Fibroblast of pulmonary artery (primary cell): Measurements from ENCODE around the gene TWSG1.
A peak's percentile ranks its signal among the peaks of the same experiment; 100 is the strongest.
"Not testable (repeated sequence)": the region's sequence is repeated elsewhere in the genome, so short reads cannot be mapped to it uniquely, and the experiment has no call there.

ENCODE experiments used
- DNase-seq: peaks from one replicate; pipeline ENCODE4 v3.0.0-alpha.2; 2010; ENCODE audit warnings: low read depth
- H3K4me3 ChIP-seq: replicated peaks from 2 replicates; pipeline ENCODE4 v1.5.1; 2011; ENCODE audit warnings: low read depth, mild to moderate bottlenecking, control low read depth, low read length, moderate library complexity
- TF ChIP-seq, protein P1 (sequence below): IDR thresholded peaks from 2 replicates; pipeline ENCODE4 v1.5.1; 2011; ENCODE audit warnings: mild to moderate bottlenecking, control low read depth, low read length, inconsistent platforms; ENCODE audit errors: missing control alignments

Gene TWSG1

DNA sequence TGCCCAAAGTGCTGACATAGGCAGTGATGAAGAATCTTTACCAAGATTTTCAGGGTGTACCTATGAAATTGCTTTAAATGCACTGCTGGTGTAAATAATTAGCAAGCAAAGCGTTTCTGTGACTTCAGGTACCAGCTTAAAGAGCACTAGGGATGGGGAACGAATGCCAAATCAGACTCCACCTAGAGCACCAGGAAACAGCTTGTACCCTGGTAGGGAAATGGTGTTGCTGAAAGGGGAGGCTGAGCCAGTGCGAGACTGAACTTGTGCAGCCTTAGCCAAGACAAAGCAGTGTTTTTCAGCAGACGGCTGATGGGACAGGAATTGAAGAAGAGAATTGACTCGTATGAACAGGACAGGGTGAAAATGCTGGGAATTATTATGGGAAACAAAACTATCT, 65.6 kb downstream of the TWSG1 start:
- TF ChIP-seq, protein P1, sequence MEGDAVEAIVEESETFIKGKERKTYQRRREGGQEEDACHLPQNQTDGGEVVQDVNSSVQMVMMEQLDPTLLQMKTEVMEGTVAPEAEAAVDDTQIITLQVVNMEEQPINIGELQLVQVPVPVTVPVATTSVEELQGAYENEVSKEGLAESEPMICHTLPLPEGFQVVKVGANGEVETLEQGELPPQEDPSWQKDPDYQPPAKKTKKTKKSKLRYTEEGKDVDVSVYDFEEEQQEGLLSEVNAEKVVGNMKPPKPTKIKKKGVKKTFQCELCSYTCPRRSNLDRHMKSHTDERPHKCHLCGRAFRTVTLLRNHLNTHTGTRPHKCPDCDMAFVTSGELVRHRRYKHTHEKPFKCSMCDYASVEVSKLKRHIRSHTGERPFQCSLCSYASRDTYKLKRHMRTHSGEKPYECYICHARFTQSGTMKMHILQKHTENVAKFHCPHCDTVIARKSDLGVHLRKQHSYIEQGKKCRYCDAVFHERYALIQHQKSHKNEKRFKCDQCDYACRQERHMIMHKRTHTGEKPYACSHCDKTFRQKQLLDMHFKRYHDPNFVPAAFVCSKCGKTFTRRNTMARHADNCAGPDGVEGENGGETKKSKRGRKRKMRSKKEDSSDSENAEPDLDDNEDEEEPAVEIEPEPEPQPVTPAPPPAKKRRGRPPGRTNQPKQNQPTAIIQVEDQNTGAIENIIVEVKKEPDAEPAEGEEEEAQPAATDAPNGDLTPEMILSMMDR = no peak

DNA sequence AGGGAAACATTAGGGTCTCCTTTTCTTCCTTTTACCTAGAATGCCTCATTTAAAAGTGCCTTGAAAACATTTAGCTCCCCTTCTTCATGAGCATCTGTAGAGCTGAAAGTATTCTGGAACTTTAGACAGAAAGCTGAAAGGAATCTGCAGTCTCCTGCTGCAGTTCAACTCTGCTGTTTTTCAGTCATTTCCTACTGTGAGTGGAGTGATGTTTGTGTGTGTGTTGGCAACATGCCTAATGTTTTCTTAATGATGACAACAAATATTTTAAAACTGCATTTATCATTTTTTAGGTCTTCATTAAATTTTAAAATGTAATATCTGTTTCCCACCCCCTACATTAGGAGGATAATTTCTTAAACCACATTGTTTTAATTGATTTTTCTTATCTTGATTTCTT, 66.6 kb downstream of the TWSG1 start:
- TF ChIP-seq, protein P1 = no peak
- peak; percentile 11 for DNase-seq
- no peak overlapping the region for H3K4me3 ChIP-seq

More for the DNA sequence above, 65.6 kb downstream of the TWSG1 start:
- no peak for DNase-seq
- no peak overlapping the region for H3K4me3 ChIP-seq

DNA sequence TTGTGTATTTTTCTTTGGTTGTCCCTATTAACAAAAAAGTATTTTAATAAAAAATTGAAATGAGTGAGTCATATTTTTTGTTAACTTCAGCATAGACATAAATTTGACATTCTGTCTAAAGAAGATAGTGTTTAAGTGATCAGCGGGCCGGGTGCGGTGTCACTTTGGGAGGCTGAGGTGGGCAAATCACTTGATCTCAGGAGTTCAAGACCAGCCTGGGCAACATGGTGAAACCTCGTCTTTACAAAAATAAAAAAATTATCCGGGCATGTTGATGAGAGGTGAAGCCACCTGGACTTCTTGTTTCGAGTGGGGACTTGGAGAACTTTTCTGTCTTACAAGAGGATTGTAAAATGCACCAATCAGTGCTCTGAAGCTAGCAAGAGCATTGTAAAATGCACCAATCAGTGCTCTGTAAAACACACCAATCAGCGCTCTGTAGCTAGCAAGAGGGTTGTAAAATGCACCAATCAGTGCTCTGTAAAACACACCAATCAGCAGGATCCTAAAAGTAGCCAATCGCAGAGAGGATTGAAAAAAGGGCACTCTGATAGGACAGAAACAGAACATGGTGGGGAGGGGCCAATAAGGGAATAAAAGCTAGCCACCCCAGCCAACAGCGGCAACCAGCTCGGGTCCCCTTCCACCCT, 67.9 kb downstream of the TWSG1 start:
- DNase-seq, H3K4me3 ChIP-seq: not testable (repeated sequence)

DNA sequence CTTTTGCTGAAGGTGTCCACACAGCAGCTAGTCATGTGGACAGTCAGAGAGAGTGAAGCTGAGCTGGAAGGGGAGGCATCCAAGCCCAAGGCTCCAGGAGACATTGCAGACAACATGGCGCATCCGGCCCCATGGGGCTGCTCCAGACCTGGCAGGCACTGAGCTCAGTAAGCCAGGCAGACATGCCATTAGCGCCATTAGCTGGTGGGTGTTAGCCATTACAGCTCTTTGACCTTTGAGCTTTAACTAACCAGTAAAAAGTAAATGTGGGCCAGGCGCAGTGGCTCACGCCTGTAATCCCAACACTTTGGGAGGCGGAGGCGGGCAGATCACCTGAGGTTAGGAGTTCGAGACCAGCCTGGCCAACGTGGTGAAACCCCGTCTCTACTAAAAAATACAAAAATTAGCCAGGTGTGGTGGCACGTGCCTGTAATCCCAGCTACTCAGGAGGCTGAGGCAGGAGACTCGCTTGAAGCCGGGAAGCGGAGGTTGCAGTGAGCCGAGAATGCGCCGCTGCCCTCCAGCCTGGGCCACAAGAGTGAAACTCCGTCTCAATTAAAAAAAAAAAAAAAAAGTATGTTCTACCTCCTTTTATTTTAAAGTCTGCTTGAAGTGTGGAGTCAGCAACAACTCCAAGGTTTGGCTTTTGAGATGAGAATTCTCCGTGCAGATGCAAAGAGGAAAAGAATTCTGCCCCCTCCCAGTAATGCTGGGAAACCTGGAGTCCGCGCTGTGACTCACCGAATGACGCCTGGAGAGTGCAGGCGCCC, 69.4 kb downstream of the TWSG1 start:
- no peak for DNase-seq
- H3K4me3 ChIP-seq = no peak overlapping the region
- TF ChIP-seq, protein P1 = no peak

DNA sequence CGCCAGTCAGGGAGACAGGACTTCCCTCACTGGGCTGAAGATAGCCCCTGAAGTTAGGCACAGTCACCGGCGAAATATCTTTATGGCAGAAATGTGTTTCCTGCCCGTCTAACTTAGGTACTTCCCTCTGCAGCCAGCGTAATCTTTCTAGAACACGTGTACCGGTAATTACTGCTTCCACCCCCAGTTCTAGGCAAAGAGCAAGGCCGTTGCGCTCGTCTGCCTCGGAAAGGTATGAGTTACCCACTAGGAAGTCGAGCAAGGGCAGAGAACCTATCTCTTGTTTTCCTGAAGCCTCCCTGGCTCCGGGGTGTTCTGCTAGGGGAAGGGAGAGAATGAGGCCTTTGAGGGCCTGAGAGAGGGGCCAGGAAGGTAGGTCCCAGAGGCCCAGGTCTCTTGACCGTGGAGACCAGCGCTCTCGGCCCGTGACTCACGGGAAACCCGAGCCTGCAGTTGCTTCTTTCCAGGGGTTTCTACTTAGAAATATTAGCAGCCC, 70.0 kb downstream of the TWSG1 start:
- TF ChIP-seq, protein P1 = no peak
- H3K4me3 ChIP-seq = no peak overlapping the region
- DNase-seq = peak; percentile 60

DNA sequence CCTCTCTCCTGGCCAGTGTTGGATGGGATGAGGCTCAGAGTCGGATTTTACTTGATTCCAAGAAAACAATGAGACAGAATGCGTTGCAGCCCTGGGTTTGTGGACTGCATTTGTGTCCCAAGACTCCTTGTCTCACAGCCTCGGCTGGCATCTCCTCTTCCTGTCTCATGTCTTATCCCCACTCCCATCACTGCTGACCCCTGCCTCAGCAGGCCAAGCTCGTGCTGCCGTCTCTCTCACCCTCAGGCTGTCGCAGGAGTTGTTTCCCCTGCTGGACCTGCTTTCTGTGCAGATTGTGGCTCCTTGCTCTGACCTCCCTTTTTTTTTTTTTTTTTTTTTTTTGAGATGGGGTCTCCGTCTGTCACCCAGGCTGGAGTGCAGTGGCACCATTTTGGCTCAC, 70.6 kb downstream of the TWSG1 start:
- no peak for DNase-seq
- H3K4me3 ChIP-seq = no peak overlapping the region
- TF ChIP-seq, protein P1 = no peak

DNA sequence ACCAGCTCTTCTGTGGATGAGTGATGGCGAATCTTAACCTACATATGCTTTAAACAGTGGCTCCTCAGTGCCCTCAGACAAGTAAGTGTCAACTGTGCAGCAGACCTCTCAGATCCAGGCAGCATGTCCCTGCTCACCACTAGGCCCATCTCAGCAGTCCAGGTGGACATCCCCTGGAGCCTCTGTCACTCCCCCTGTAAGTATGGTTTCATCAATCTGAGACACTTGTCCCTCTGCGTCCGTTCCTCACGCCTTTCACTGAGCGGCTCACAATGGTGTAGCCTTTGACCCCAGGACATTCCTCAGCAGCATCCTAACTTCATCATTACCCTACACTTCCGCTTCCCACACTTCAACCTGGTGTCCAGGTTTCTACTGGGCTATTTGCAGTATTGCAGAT, 71.4 kb downstream of the TWSG1 start:
- H3K4me3 ChIP-seq = no peak overlapping the region
- DNase-seq = no peak
- TF ChIP-seq, protein P1 = no peak
